Astrocyte of the cerebellum (primary cell): Measurements from ENCODE around the gene LIPC.

Experiments
- DNase-seq: peaks from one replicate; pipeline ENCODE4 v3.0.0-alpha.2; 2011; ENCODE audit warnings: low read depth
- H3K4me3 ChIP-seq: 2 replicates; pipeline ENCODE4 v1.5.1; 2011; ENCODE audit warnings: mild to moderate bottlenecking, low read depth, low read length, moderate library complexity
- CTCF ChIP-seq: IDR thresholded peaks from 2 replicates; pipeline ENCODE4 v1.5.1; 2012; ENCODE audit warnings: low read length, low read depth, moderate library complexity, mild to moderate bottlenecking; ENCODE audit errors: missing control alignments
- in situ Hi-C: cut with HindIII; loops from 2 replicates; pipeline ENCODE4 v1.10.0; 2017; ENCODE audit warnings: low sequenced_read_pairs

LIPC gene

GRCh38 chr15:58506064-58506490 lies 74.3 kb downstream of the LIPC start:
- in situ Hi-C loops = no loop called here
- H3K4me3 ChIP-seq = no peak overlapping the region
- TF ChIP-seq CTCF = no peak
- no peak for DNase-seq

- DNase-seq = no peak
- in situ Hi-C loops = no loop called here
- no peak overlapping the region for H3K4me3 ChIP-seq
- no peak for TF ChIP-seq CTCF
Observed at GRCh38 chr15:58506783-58507668, 75.2 kb downstream of the LIPC start.

GRCh38 chr15:58509556-58509955 lies 77.8 kb downstream of the LIPC start:
- in situ Hi-C loops = no loop called here
- no peak for DNase-seq
- no peak for TF ChIP-seq CTCF
- no peak overlapping the region for H3K4me3 ChIP-seq

GRCh38 chr15:58510715-58511598 lies 79.2 kb downstream of the LIPC start:
- no peak for DNase-seq
- in situ Hi-C loops = no loop called here
- TF ChIP-seq CTCF = no peak
- no peak overlapping the region for H3K4me3 ChIP-seq

GRCh38 chr15:58511599-58511987 lies 79.8 kb downstream of the LIPC start:
- in situ Hi-C loops = no loop called here
- no peak for TF ChIP-seq CTCF
- no peak for DNase-seq
- no peak overlapping the region for H3K4me3 ChIP-seq

GRCh38 chr15:58512522-58512921 lies 80.7 kb downstream of the LIPC start:
- H3K4me3 ChIP-seq = no peak overlapping the region
- in situ Hi-C loops = no loop called here
- no peak for TF ChIP-seq CTCF
- DNase-seq = no peak
